IMR-90 (cell line): ENCODE measurements around the gene BAZ2B. TPM values are rescaled to one million over a fixed set of nuclear protein-coding genes. Genes with fewer than 3 reads are reported as not detected.

Experiments used
- ATAC-seq: fragments of 200-7000 bp; cut with Tn5 transposase; 2 replicates; pipeline ENCODE4 v1.9.1; 2020; ENCODE audit warnings: low read depth, mild to moderate bottlenecking, moderate library complexity
- BruUV-seq: library from RNA; stranded (reverse); fragments of 400-500 nt; replicated peaks from 2 replicates; lab custom pipeline; 2021; lab: Mats Ljungman, UMichigan
- CTCF ChIA-PET: fragments of 300-600 bp; formaldehyde crosslinking; extraction: SDS; loops from one replicate; lab custom pipeline; 2021; ENCODE audit warnings: antibody characterized with exemption; lab: Yijun Ruan, JAX
- POLR2A ChIA-PET: fragments of 300-600 bp; sonication (Branson Sonifier 250); formaldehyde crosslinking; loops from one replicate; lab custom pipeline; 2022; ENCODE audit warnings: antibody characterized with exemption; ENCODE audit not compliant: unreplicated experiment; lab: Charles Lee
- DNase-seq: peaks from one replicate; pipeline ENCODE4 v3.0.0; 2013
- H2AFZ ChIP-seq: replicated peaks from 2 replicates; pipeline ENCODE3; 2013; ENCODE audit warnings: low read length, mild to moderate bottlenecking; ENCODE audit not compliant: poor library complexity
- H2AK5ac ChIP-seq: 2 replicates; pipeline ENCODE4 v1.6.1; 2013; ENCODE audit warnings: low read depth, low read length, inconsistent platforms
- H2AK9ac ChIP-seq: replicated peaks from 2 replicates; pipeline ENCODE3; 2013; ENCODE audit warnings: mild to moderate bottlenecking, low read depth, low read length, moderate library complexity; ENCODE audit not compliant: poor library complexity
- H2BK120ac ChIP-seq: 2 replicates; pipeline ENCODE4 v1.6.1; 2013; ENCODE audit warnings: low read depth, low read length, inconsistent platforms
- H2BK15ac ChIP-seq: 3 replicates; pipeline ENCODE4 v1.6.1; 2013; ENCODE audit warnings: low read depth, low read length, inconsistent platforms
- H2BK20ac ChIP-seq: 2 replicates; pipeline ENCODE4 v1.6.1; 2013; ENCODE audit warnings: low read depth, mild to moderate bottlenecking, inconsistent platforms, low read length, moderate library complexity
- H2BK5ac ChIP-seq: 2 replicates; pipeline ENCODE4 v1.6.1; 2013; ENCODE audit warnings: mild to moderate bottlenecking, low read depth, low read length, inconsistent platforms; ENCODE audit not compliant: poor library complexity, severe bottlenecking
- H3K14ac ChIP-seq: replicated peaks from 2 replicates; pipeline ENCODE4 v1.6.1; 2013; ENCODE audit warnings: low read depth, low read length, inconsistent platforms
- H3K18ac ChIP-seq: 2 replicates; pipeline ENCODE4 v1.6.1; 2013; ENCODE audit warnings: low read depth, low read length, control low read depth
- H3K23ac ChIP-seq: 2 replicates; pipeline ENCODE4 v1.6.1; 2013; ENCODE audit warnings: low read depth, low read length, inconsistent platforms
- H3K27ac ChIP-seq: 2 replicates; pipeline ENCODE4 v1.5.1; 2013; ENCODE audit warnings: mild to moderate bottlenecking, control low read depth, low read length; ENCODE audit not compliant: insufficient read depth
- H3K27me3 ChIP-seq: 2 replicates; pipeline ENCODE4 v1.6.1; 2013; ENCODE audit warnings: low read length; ENCODE audit not compliant: control insufficient read depth, insufficient read depth
- H3K36me3 ChIP-seq: 2 replicates; pipeline ENCODE4 v1.6.1; 2013; ENCODE audit warnings: low read length, mixed read lengths; ENCODE audit not compliant: control insufficient read depth, insufficient read depth
- H3K4ac ChIP-seq: 2 replicates; pipeline ENCODE4 v1.6.1; 2013; ENCODE audit warnings: low read depth, low read length, inconsistent platforms
- H3K4me1 ChIP-seq: 2 replicates; pipeline ENCODE4 v1.6.1; 2013; ENCODE audit warnings: low read length, mixed read lengths; ENCODE audit not compliant: control insufficient read depth, insufficient read depth
- H3K4me2 ChIP-seq: 2 replicates; pipeline ENCODE4 v1.6.1; 2013; ENCODE audit warnings: low read depth, mild to moderate bottlenecking, control low read depth, low read length, moderate library complexity
- H3K4me3 ChIP-seq: 2 replicates; pipeline ENCODE4 v1.5.1; 2013; ENCODE audit warnings: low read depth, mild to moderate bottlenecking, control low read depth, low read length, moderate library complexity; ENCODE audit not compliant: insufficient read depth
- H3K56ac ChIP-seq: 2 replicates; pipeline ENCODE4 v1.6.1; 2013; ENCODE audit warnings: low read length, inconsistent platforms; ENCODE audit not compliant: insufficient read depth; ENCODE audit errors: extremely low read depth
- H3K79me1 ChIP-seq, 2 experiments: 2 replicates each; pipeline ENCODE4 v1.6.1; 2013; ENCODE audit warnings: low read length in 2 of 2, inconsistent platforms in 1 of 2, low read depth in 1 of 2
- H3K9ac ChIP-seq: 2 replicates; pipeline ENCODE4 v1.6.1; 2013; ENCODE audit warnings: low read depth, low read length, control low read depth
- H3K9me1 ChIP-seq: 2 replicates; pipeline ENCODE4 v1.6.1; 2013; ENCODE audit warnings: low read length, inconsistent platforms; ENCODE audit not compliant: insufficient read depth
- H3K9me3 ChIP-seq: 2 replicates; pipeline ENCODE4 v1.6.1; 2013; ENCODE audit warnings: low read length; ENCODE audit not compliant: control insufficient read depth, insufficient read depth
- H4K20me1 ChIP-seq: 2 replicates; pipeline ENCODE4 v1.6.1; 2013; ENCODE audit warnings: low read length, inconsistent platforms; ENCODE audit not compliant: insufficient read depth
- H4K5ac ChIP-seq: 2 replicates; pipeline ENCODE4 v1.6.1; 2013; ENCODE audit warnings: mild to moderate bottlenecking, low read depth, low read length, control low read depth
- H4K8ac ChIP-seq, 2 experiments: 2 replicates each; pipeline ENCODE4 v1.6.1; 2013; ENCODE audit warnings: low read depth in 2 of 2, low read length in 2 of 2, control low read depth in 1 of 2, inconsistent platforms in 1 of 2
- H4K91ac ChIP-seq: 2 replicates; pipeline ENCODE4 v1.6.1; 2013; ENCODE audit warnings: low read depth, low read length, inconsistent platforms; ENCODE audit not compliant: insufficient read depth
- BHLHE40 ChIP-seq: fragments of 150-350 bp; IDR thresholded peaks from 2 replicates; pipeline ENCODE4 v1.6.1; 2016; ENCODE audit warnings: mild to moderate bottlenecking, low read depth, low read length
- CHD1 ChIP-seq: IDR thresholded peaks from 2 replicates; pipeline ENCODE4 v1.6.1; 2012; ENCODE audit warnings: low read depth, low read length, improper control_type of control experiment
- FOS ChIP-seq: fragments of 150-350 bp; IDR thresholded peaks from 2 replicates; pipeline ENCODE4 v1.6.1; 2016; ENCODE audit warnings: low read depth, low read length
- MAFK ChIP-seq: IDR thresholded peaks from 2 replicates; pipeline ENCODE4 v1.6.1; 2012; ENCODE audit warnings: low read depth, low read length, improper control_type of control experiment
- NFE2L2 ChIP-seq: fragments of 150-350 bp; IDR thresholded peaks from 2 replicates; pipeline ENCODE4 v1.6.1; 2016; ENCODE audit warnings: low read depth, mild to moderate bottlenecking, low read length
- POLR2A ChIP-seq: IDR thresholded peaks from 2 replicates; pipeline ENCODE4 v1.6.1; 2012; ENCODE audit warnings: mild to moderate bottlenecking, low read depth, low read length
- RAD21 ChIP-seq: IDR thresholded peaks from 2 replicates; pipeline ENCODE4 v1.6.1; 2012; ENCODE audit warnings: low read length, improper control_type of control experiment
- SMC3 ChIP-seq: fragments of 150-350 bp; IDR thresholded peaks from 2 replicates; pipeline ENCODE4 v1.6.1; 2016; ENCODE audit warnings: low read depth, mild to moderate bottlenecking, antibody characterized with exemption, low read length, moderate library complexity
- WGBS, 2 experiments: methylation state at CpG; one replicate each; pipeline versions ENCODE4 v1.1.5 to v1.1.7; 2013; ENCODE audit warnings: missing lambda C conversion rate in 2 of 2; ENCODE audit not compliant: insufficient read length in 1 of 2; ENCODE audit errors: extremely low coverage in 2 of 2; 5-methylcytosine and 5-hydroxymethylcytosine counted together
- dilution Hi-C: fragments of 300-500 bp; cut with HindIII; formaldehyde crosslinking; loops from one replicate; pipeline ENCODE4 v1.14.3; 2018; ENCODE audit warnings: low sequenced_read_pairs; ENCODE audit not compliant: unreplicated experiment
- in situ Hi-C: fragments of 300-500 bp; cut with MboI; formaldehyde crosslinking; loops from 3 replicates; pipeline ENCODE4 v1.14.3; 2019; ENCODE audit warnings: low sequenced_read_pairs, inconsistent platforms, mixed read lengths
- intact Hi-C: fragments of 100-400 bp; cut with micrococcal nuclease; formaldehyde crosslinking; loops from 2 replicates; pipeline ENCODE4 v1.10.0; 2022
- polyA plus RNA-seq, 3 experiments: library from polyadenylated mRNA; depleted of rRNA; stranded (reverse); fragments of >200 nt; gene quantifications; 2 replicates each; pipeline ENCODE4 v1.2.3, GENCODE V29; 2012; ENCODE audit warnings: low replicate concordance in 1 of 3
- total RNA-seq: library from RNA; depleted of rRNA; stranded (reverse); fragments of >200 nt; gene quantifications from 2 replicates; pipeline ENCODE4 v1.2.3, GENCODE V29; 2012

The BAZ2B gene
- total and polyA plus RNA-seq, 2 of the 4 experiments (the other 2 are of a cell fraction): 8.9 to 42.1 TPM

DNA sequence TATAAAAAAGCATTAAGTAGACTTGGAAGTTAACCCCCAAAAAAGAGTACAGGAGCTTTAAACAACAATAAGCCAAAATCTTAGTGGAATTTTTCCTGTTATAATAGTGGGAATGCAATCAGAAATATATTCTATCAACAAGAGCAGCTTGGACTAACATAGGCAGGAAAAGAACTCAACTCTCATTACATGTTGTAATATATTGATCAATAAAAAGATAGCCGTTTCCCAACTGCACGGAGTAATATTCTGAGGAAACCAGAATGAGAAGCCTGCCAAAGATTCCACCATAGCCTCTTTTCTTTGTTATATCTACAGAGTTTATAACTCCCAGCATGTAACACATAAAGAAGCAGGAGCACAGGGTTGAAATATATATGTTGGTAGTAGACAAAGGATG is 37.6 kb upstream of the BAZ2B start (continued):
- TF ChIP-seq MAFK: no peak
- no peak for TF ChIP-seq POLR2A
- TF ChIP-seq RAD21: no peak
- no peak for TF ChIP-seq NFE2L2
- no peak for TF ChIP-seq CHD1

DNA sequence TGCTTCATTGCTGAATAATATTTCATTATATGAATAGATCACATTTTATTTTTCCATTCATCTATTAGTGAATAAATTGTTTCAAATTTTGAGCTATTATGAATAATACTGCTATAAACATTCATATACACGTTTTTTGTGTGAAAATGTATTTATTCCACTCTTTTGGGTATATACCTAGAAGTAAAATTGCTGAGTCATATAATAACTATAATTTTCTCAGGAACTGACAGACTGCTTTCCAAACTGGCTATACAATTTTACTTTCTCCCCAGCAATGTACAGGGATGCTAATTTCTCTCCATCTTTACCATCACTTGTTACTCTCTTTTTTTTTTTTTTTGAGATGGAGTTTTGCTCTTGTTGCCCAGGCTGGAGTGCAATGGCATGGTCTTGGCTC is 35.5 kb upstream of the BAZ2B start:
- H3K18ac ChIP-seq: no peak overlapping the region
- no peak overlapping the region for H2BK15ac ChIP-seq
- DNase-seq: no peak
- ChIA-PET POLR2A (no interaction called here), CTCF (interaction anchor here (0.6 kb wide), 1 partner anchor 24 kb away, joined by 5 read pairs; no protein-coding TSS in a partner anchor)
- ATAC-seq: no peak
- H2BK20ac ChIP-seq: no peak overlapping the region
- H3K79me1 ChIP-seq: no peaks in the 10 kb centered on the region
- H3K56ac ChIP-seq: no peak overlapping the region
- no peaks in the 10 kb centered on the region for H4K20me1 ChIP-seq
- H2AK5ac ChIP-seq: no peak overlapping the region
- H3K4me3 ChIP-seq: no peak overlapping the region
- no peak overlapping the region for H4K5ac ChIP-seq
- intact Hi-C loops: no loop called here
- no peak overlapping the region for H2BK5ac ChIP-seq
- no TSS peak for BruUV-seq
- H3K4ac ChIP-seq: no peak overlapping the region
- no peak overlapping the region for H4K91ac ChIP-seq
- no peaks in the 10 kb centered on the region for H3K36me3 ChIP-seq
- no peak overlapping the region for H4K8ac ChIP-seq
- no peaks in the 10 kb centered on the region for H3K9me1 ChIP-seq
- WGBS, 2 experiments: no CpG with 5 or more reads among the region's 1 CpG
- no peak for TF ChIP-seq RAD21
- TF ChIP-seq BHLHE40: no peak
- no peak for TF ChIP-seq SMC3
- TF ChIP-seq MAFK: peak; percentile 88
- TF ChIP-seq NFE2L2: peak; percentile 90
- TF ChIP-seq FOS: no peak
- no peaks in the 10 kb centered on the region for H3K27me3 ChIP-seq
- no peak overlapping the region for H3K23ac ChIP-seq
- H3K4me2 ChIP-seq: no peak overlapping the region
- H3K9ac ChIP-seq: no peak overlapping the region
- H3K9me3 ChIP-seq: no peaks in the 10 kb centered on the region; the same call in 1 of the 2 replicates
- no peak overlapping the region for H2AFZ ChIP-seq
- H3K27ac ChIP-seq: no peak overlapping the region
- no peak overlapping the region for H3K14ac ChIP-seq
- H2BK120ac ChIP-seq: no peak overlapping the region
- in situ Hi-C loops: no loop called here
- no peak overlapping the region for H2AK9ac ChIP-seq
- dilution Hi-C loops: no loop called here
- H3K4me1 ChIP-seq: no peaks in the 10 kb centered on the region
